HEK293 (cell line): ENCODE data around the gene LYL1.

Experiments
- CTCF ChIA-PET: fragments of 350-600 bp; formaldehyde crosslinking; extraction: SDS; loops from one replicate; lab custom pipeline; 2021; ENCODE audit warnings: antibody characterized with exemption; lab: Yijun Ruan, JAX
- POLR2A ChIA-PET: fragments of 300-600 bp; formaldehyde crosslinking; extraction: SDS; loops from one replicate; lab custom pipeline; 2020; ENCODE audit warnings: antibody characterized with exemption, inconsistent platforms; lab: Yijun Ruan, JAX
- H3K27ac ChIP-seq: fragments of 200-500 bp; sonication (Bioruptor generic); 2 replicates; pipeline ENCODE4 v1.5.1; 2014; ENCODE audit warnings: low read depth, low read length, control low read depth, inconsistent platforms; ENCODE audit errors: extremely low read depth
- H3K36me3 ChIP-seq, 2 experiments: fragments of 200-500 bp in 1 of 2; sonication (Bioruptor generic) in 1 of 2; 1 replicate in 1 of 2; 2 replicates in 1 of 2; pipeline ENCODE4 v1.5.1; 2014 to 2017; ENCODE audit warnings: inconsistent platforms in 2 of 2, low read length in 2 of 2; ENCODE audit not compliant: control insufficient read depth in 2 of 2, insufficient read depth in 1 of 2
- H3K4me1 ChIP-seq: fragments of 200-500 bp; sonication (Bioruptor generic); 2 replicates; pipeline ENCODE4 v1.5.1; 2014; ENCODE audit warnings: mild to moderate bottlenecking, low read length, inconsistent platforms; ENCODE audit not compliant: control insufficient read depth, insufficient read depth
- H3K4me3 ChIP-seq: 2 replicates; pipeline ENCODE4 v1.5.1; 2011; ENCODE audit warnings: low read depth, mild to moderate bottlenecking, control low read depth, low read length, moderate library complexity
- H3K9me3 ChIP-seq: fragments of 200-500 bp; sonication (Bioruptor generic); 2 replicates; pipeline ENCODE4 v1.5.1; 2014; ENCODE audit warnings: low read depth, low read length, inconsistent platforms; ENCODE audit not compliant: control insufficient read depth, insufficient read depth
- ATF2 ChIP-seq: fragments of 450-650 bp; formaldehyde crosslinking; IDR thresholded peaks from 2 replicates; pipeline ENCODE4 v1.5.1; 2016; ENCODE audit warnings: missing biosample characterization, missing genetic modification characterization, low read depth
- BCL11A ChIP-seq: fragments of 450-650 bp; formaldehyde crosslinking; IDR thresholded peaks from 2 replicates; pipeline ENCODE4 v1.5.1; 2016; ENCODE audit warnings: low read depth, missing biosample characterization, missing genetic modification characterization
- CTCF ChIP-seq: fragments of 450-650 bp; formaldehyde crosslinking; IDR thresholded peaks from 2 replicates; pipeline ENCODE4 v1.5.1; 2016; ENCODE audit warnings: missing biosample characterization, missing genetic modification characterization
- FEZF1 ChIP-seq: fragments of 450-650 bp; formaldehyde crosslinking; IDR thresholded peaks from 2 replicates; pipeline ENCODE4 v1.5.1; 2016; ENCODE audit warnings: missing biosample characterization, missing genetic modification characterization
- HOXC10 ChIP-seq: sonication (generic); formaldehyde crosslinking; IDR thresholded peaks from 2 replicates; pipeline ENCODE4 v1.8.1; 2023; ENCODE audit warnings: mild to moderate bottlenecking, missing genetic modification reagents
- KLF1 ChIP-seq: fragments of 450-650 bp; formaldehyde crosslinking; IDR thresholded peaks from 2 replicates; pipeline ENCODE4 v1.5.1; 2016; ENCODE audit warnings: missing biosample characterization, missing genetic modification characterization
- KLF8 ChIP-seq: fragments of 450-650 bp; formaldehyde crosslinking; IDR thresholded peaks from 2 replicates; pipeline ENCODE4 v1.5.1; 2016; ENCODE audit warnings: missing biosample characterization, missing genetic modification characterization
- PBX3 ChIP-seq: sonication (generic); formaldehyde crosslinking; IDR thresholded peaks from 2 replicates; pipeline ENCODE4 v1.8.1; 2022; ENCODE audit warnings: mild to moderate bottlenecking, moderate library complexity, missing genetic modification reagents
- PRDM1 ChIP-seq: fragments of 450-650 bp; formaldehyde crosslinking; IDR thresholded peaks from 2 replicates; pipeline ENCODE4; 2016; ENCODE audit warnings: missing biosample characterization, missing genetic modification characterization
- SCRT2 ChIP-seq: fragments of 450-650 bp; formaldehyde crosslinking; IDR thresholded peaks from 2 replicates; pipeline ENCODE4 v1.5.1; 2016; ENCODE audit warnings: missing biosample characterization, missing genetic modification characterization
- ZNF114 ChIP-seq: fragments of 450-650 bp; formaldehyde crosslinking; IDR thresholded peaks from 2 replicates; pipeline ENCODE4 v1.5.0; 2017; ENCODE audit warnings: missing biosample characterization, missing genetic modification characterization
- ZNF133 ChIP-seq: fragments of 450-650 bp; formaldehyde crosslinking; IDR thresholded peaks from 2 replicates; pipeline ENCODE4 v1.5.1; 2016; ENCODE audit warnings: missing biosample characterization, missing genetic modification characterization
- ZNF23 ChIP-seq: fragments of 450-650 bp; formaldehyde crosslinking; IDR thresholded peaks from 2 replicates; pipeline ENCODE4 v1.5.1; 2016; ENCODE audit warnings: missing biosample characterization, missing genetic modification characterization, borderline replicate concordance
- ZNF274 ChIP-seq, 2 experiments: fragments of 200-500 bp in 1 of 2; fragments of 450-650 bp in 1 of 2; sonication (Bioruptor generic) in 1 of 2; formaldehyde crosslinking in 1 of 2; IDR thresholded peaks; 2 replicates each; pipeline versions ENCODE4 v1.5.1 to v1.6.1; 2014 to 2016; ENCODE audit warnings: borderline replicate concordance in 1 of 2, inconsistent platforms in 1 of 2, low read length in 1 of 2, missing biosample characterization in 1 of 2, missing genetic modification characterization in 1 of 2
- ZNF324 ChIP-seq: fragments of 450-650 bp; formaldehyde crosslinking; IDR thresholded peaks from 2 replicates; pipeline ENCODE4 v1.5.1; 2016; ENCODE audit warnings: missing biosample characterization, missing genetic modification characterization
- ZNF341 ChIP-seq: fragments of 450-650 bp; formaldehyde crosslinking; IDR thresholded peaks from 2 replicates; pipeline ENCODE4; 2016; ENCODE audit warnings: low read depth, missing biosample characterization, missing genetic modification characterization
- ZNF366 ChIP-seq: fragments of 450-650 bp; formaldehyde crosslinking; conservative IDR thresholded peaks from 2 replicates; pipeline ENCODE4 v1.5.1; 2016; ENCODE audit warnings: missing biosample characterization, missing genetic modification characterization
- ZNF600 ChIP-seq: fragments of 450-650 bp; formaldehyde crosslinking; IDR thresholded peaks from 2 replicates; pipeline ENCODE4 v1.5.1; 2016; ENCODE audit warnings: missing biosample characterization, missing genetic modification characterization
- ZNF658 ChIP-seq: fragments of 450-650 bp; formaldehyde crosslinking; IDR thresholded peaks from 2 replicates; pipeline ENCODE4; 2016; ENCODE audit warnings: missing biosample characterization, missing genetic modification characterization
- ZNF670 ChIP-seq: fragments of 450-650 bp; formaldehyde crosslinking; IDR thresholded peaks from 2 replicates; pipeline ENCODE4 v1.5.1; 2016; ENCODE audit warnings: missing biosample characterization, missing genetic modification characterization, low read depth
- ZNF692 ChIP-seq: fragments of 450-650 bp; formaldehyde crosslinking; IDR thresholded peaks from 2 replicates; pipeline ENCODE4 v1.5.1; 2016; ENCODE audit warnings: missing biosample characterization, missing genetic modification characterization
- ZSCAN18 ChIP-seq: fragments of 450-650 bp; formaldehyde crosslinking; IDR thresholded peaks from 2 replicates; pipeline ENCODE4 v1.5.1; 2016; ENCODE audit warnings: missing biosample characterization, missing genetic modification characterization

Gene LYL1

GRCh38 chr19:13098277-13099072, 4.2 kb downstream of the LYL1 start:
- Histone ChIP-seq H3K4me3 (no peak overlapping the region), H3K27ac (no peak overlapping the region), H3K4me1 (no peaks in the 10 kb centered on the region), H3K36me3 (peaks cover 0 to 16% of the 10 kb centered on the region in 2 experiments; a peak in 1 of 3 replicates), H3K9me3 (no peaks in the 10 kb centered on the region)
- TF ChIP-seq KLF8 (tag by site-specific recombination) (peak; percentile 45), SCRT2 (no peak), ZNF23 (tag by site-specific recombination) (no peak), KLF1 (0 out of 2 replicates have a peak, but pooled peaks have one; percentile 27), ZNF133 (peak; percentile 78), PRDM1 (tag by site-specific recombination) (no peak), ZNF658 (no peak), ZNF670 (tag by site-specific recombination) (no peak), ZNF274 (IDR thresholded peaks at IDR 0.05; ENCODE audit: low read length) (no peak), ZNF274 (tag by site-specific recombination; IDR thresholded peaks at IDR 0.05; ENCODE audit: borderline replicate concordance) (no peak), ATF2 (no peak), ZNF114 (no peak), ZSCAN18 (tag by site-specific recombination) (no peak), ZNF692 (no peak), ZNF600 (tag by site-specific recombination) (no peak), PBX3 (CRISPR knock-in tag) (no peak), ZNF341 (tag by site-specific recombination) (peak; percentile 69), ZNF324 (tag by site-specific recombination) (no peak), ZNF366 (tag by site-specific recombination) (no peak), CTCF (tag by site-specific recombination) (no peak), FEZF1 (tag by site-specific recombination) (no peak), HOXC10 (CRISPR knock-in tag) (no peak), BCL11A (tag by site-specific recombination) (no peak)
- ChIA-PET POLR2A (no interaction called here), CTCF (no interaction called here)
